Loucy (cell line): ENCODE results near the gene CAPN7.

Experiments
- H2AFZ ChIP-seq: fragments of 200-600 bp; sonication (generic); 2 replicates; pipeline ENCODE4 v1.6.0; 2016; ENCODE audit warnings: antibody characterized with exemption, mild to moderate bottlenecking, low read length, moderate library complexity
- H3F3A ChIP-seq: fragments of 200-600 bp; 2 replicates; pipeline ENCODE4 v1.6.0; 2016; ENCODE audit warnings: antibody characterized with exemption, low read depth, mild to moderate bottlenecking
- H3K27me3 ChIP-seq: fragments of 200-600 bp; sonication (generic); 2 replicates; pipeline ENCODE4 v1.6.1; 2014; ENCODE audit warnings: low read length, mild to moderate bottlenecking; ENCODE audit not compliant: insufficient read depth, poor library complexity, severe bottlenecking
- H3K36me3 ChIP-seq: fragments of 200-600 bp; sonication (generic); 2 replicates; pipeline ENCODE4 v1.6.1; 2016; ENCODE audit warnings: low read length; ENCODE audit not compliant: insufficient read depth
- H3K4me1 ChIP-seq: fragments of 200-600 bp; sonication (generic); 2 replicates; pipeline ENCODE4 v1.5.1; 2014; ENCODE audit warnings: low read length, mild to moderate bottlenecking; ENCODE audit not compliant: insufficient read depth, poor library complexity, severe bottlenecking
- H3K4me2 ChIP-seq: fragments of 200-600 bp; sonication (generic); 2 replicates; pipeline ENCODE4 v1.6.0; 2014; ENCODE audit warnings: antibody characterized with exemption, low read length, low read depth, mild to moderate bottlenecking; ENCODE audit not compliant: poor library complexity, severe bottlenecking
- H3K4me3 ChIP-seq: fragments of 200-600 bp; sonication (generic); 2 replicates; pipeline ENCODE4 v1.5.1; 2014; ENCODE audit warnings: low read length, mild to moderate bottlenecking, mixed read lengths; ENCODE audit not compliant: poor library complexity, severe bottlenecking
- H3K79me2 ChIP-seq: fragments of 200-600 bp; sonication (generic); 2 replicates; pipeline ENCODE4 v1.6.1; 2014; ENCODE audit warnings: low read length; ENCODE audit not compliant: insufficient read depth
- H3K9ac ChIP-seq: fragments of 200-600 bp; sonication (generic); 2 replicates; pipeline ENCODE4 v1.6.0; 2014; ENCODE audit warnings: mild to moderate bottlenecking, low read depth, low read length, moderate library complexity; ENCODE audit not compliant: poor library complexity, severe bottlenecking
- H3K9me2 ChIP-seq: fragments of 200-600 bp; sonication (generic); replicated peaks from 2 replicates; pipeline ENCODE4 v1.6.1; 2016; ENCODE audit warnings: low read depth, low read length, mixed read lengths
- H3K9me3 ChIP-seq: fragments of 200-600 bp; sonication (generic); 2 replicates; pipeline ENCODE4 v1.6.1; 2014; ENCODE audit warnings: mild to moderate bottlenecking, antibody characterized with exemption, low read length, low read depth; ENCODE audit not compliant: insufficient read depth
- H4K20me1 ChIP-seq: fragments of 200-600 bp; sonication (generic); 2 replicates; pipeline ENCODE4 v1.6.0; 2014; ENCODE audit warnings: antibody characterized with exemption, low read length, mild to moderate bottlenecking; ENCODE audit not compliant: insufficient read depth, poor library complexity, severe bottlenecking
- CTCF ChIP-seq: fragments of 200-600 bp; sonication (generic); conservative IDR thresholded peaks from 2 replicates; pipeline ENCODE4 v1.5.1; 2014; ENCODE audit warnings: mild to moderate bottlenecking, antibody characterized with exemption, low read length
- EZH2phosphoT487 ChIP-seq: fragments of 200-600 bp; IDR thresholded peaks from 2 replicates; pipeline ENCODE4 v1.6.1; 2018; ENCODE audit warnings: antibody characterized with exemption, mild to moderate bottlenecking, moderate library complexity, borderline replicate concordance

CAPN7 gene

GRCh38 chr3:15277861-15278500 is 71.9 kb downstream of the CAPN7 start:
- H3K9ac ChIP-seq, result no peak overlapping the region
- peaks cover 37% of the 10 kb centered on the region; the same call in 1 of the 2 replicates for H3K79me2 ChIP-seq
- no peaks in the 10 kb centered on the region for H3F3A ChIP-seq
- no peak overlapping the region for H3K4me3 ChIP-seq
- H3K9me3 ChIP-seq, result no peaks in the 10 kb centered on the region
- H3K4me1 ChIP-seq, result peaks cover 44% of the 10 kb centered on the region
- H4K20me1 ChIP-seq, result no peaks in the 10 kb centered on the region
- TF ChIP-seq EZH2phosphoT487 (no peak), CTCF (no peak)
- H3K9me2 ChIP-seq, result no peaks in the 10 kb centered on the region
- H3K4me2 ChIP-seq, result no peak overlapping the region
- H3K27me3 ChIP-seq, result no peaks in the 10 kb centered on the region
- H3K36me3 ChIP-seq, result no peaks in the 10 kb centered on the region
- no peak overlapping the region for H2AFZ ChIP-seq

- Histone ChIP-seq H3K27me3 (no peaks in the 10 kb centered on the region), H3K9me3 (no peaks in the 10 kb centered on the region), H3F3A (no peaks in the 10 kb centered on the region), H4K20me1 (no peaks in the 10 kb centered on the region), H3K9ac (peak overlapping the region; percentile 44), H3K79me2 (peaks cover 41% of the 10 kb centered on the region; the same call in 1 of the 2 replicates), H3K4me1 (peaks cover 40% of the 10 kb centered on the region), H2AFZ (no peak overlapping the region), H3K4me3 (no peak overlapping the region), H3K36me3 (no peaks in the 10 kb centered on the region), H3K4me2 (no peak overlapping the region), H3K9me2 (no peaks in the 10 kb centered on the region)
- no peak for TF ChIP-seq EZH2phosphoT487
- TF ChIP-seq CTCF, result no peak
Observed at GRCh38 chr3:15279205-15279604, 73.2 kb downstream of the CAPN7 start.

GRCh38 chr3:15279671-15280402 is 73.8 kb downstream of the CAPN7 start:
- no peak overlapping the region for H2AFZ ChIP-seq
- H3K4me2 ChIP-seq, result no peak overlapping the region
- no peaks in the 10 kb centered on the region for H3K27me3 ChIP-seq
- H3K9me2 ChIP-seq, result no peaks in the 10 kb centered on the region
- TF ChIP-seq CTCF (no peak), EZH2phosphoT487 (no peak)
- no peak overlapping the region for H3K4me3 ChIP-seq
- peaks cover 44% of the 10 kb centered on the region; the same call in 1 of the 2 replicates for H3K79me2 ChIP-seq
- H3F3A ChIP-seq, result no peaks in the 10 kb centered on the region
- no peaks in the 10 kb centered on the region for H4K20me1 ChIP-seq
- no peaks in the 10 kb centered on the region for H3K36me3 ChIP-seq
- H3K4me1 ChIP-seq, result peaks cover 45% of the 10 kb centered on the region
- peak overlapping the region; percentile 44 for H3K9ac ChIP-seq
- no peaks in the 10 kb centered on the region for H3K9me3 ChIP-seq
